GM19351 (cell line): ENCODE measurements around the gene KCTD14.
"Not testable (repeated sequence)": the region's sequence is repeated elsewhere in the genome, so short reads cannot be mapped to it uniquely, and the experiment has no call there.

ENCODE experiments used
- ATAC-seq: cut with Tn5 transposase; IDR thresholded peaks from one replicate; pipeline ENCODE4 v1.9.1; 2021; ENCODE audit warnings: mild to moderate bottlenecking, moderate library complexity; ENCODE audit not compliant: unreplicated experiment

KCTD14 gene

GRCh38 chr11:78022397-78023396, at the start of gene KCTD14:
Gene KCTD14 (minus strand): TSS chr11:78023276. CDS start chr11:78023249, 27 bp downstream.
- no peak for ATAC-seq

GRCh38 chr11:78072455-78072854, 49.4 kb upstream of the KCTD14 start:
- ATAC-seq: no peak

- ATAC-seq: no peak
Observed at GRCh38 chr11:78071717-78072116, 48.6 kb upstream of the KCTD14 start.

- ATAC-seq: no peak
Observed at GRCh38 chr11:78070621-78071020, 47.5 kb upstream of the KCTD14 start.

- ATAC-seq: no peak
Observed at GRCh38 chr11:78069465-78069864, 46.4 kb upstream of the KCTD14 start.

- ATAC-seq: no peak
Observed at GRCh38 chr11:78067704-78068103, 44.6 kb upstream of the KCTD14 start.

- ATAC-seq: no peak
Observed at GRCh38 chr11:78066471-78066870, 43.4 kb upstream of the KCTD14 start.

- ATAC-seq: no peak
Observed at GRCh38 chr11:78065203-78065602, 42.1 kb upstream of the KCTD14 start.

GRCh38 chr11:78063440-78064181, 40.5 kb upstream of the KCTD14 start, which contains the start of gene THRSP:
Gene THRSP (plus strand): TSS chr11:78063861. CDS start chr11:78063882, 21 bp downstream.
- ATAC-seq: no peak

GRCh38 chr11:78062671-78063070, 39.6 kb upstream of the KCTD14 start:
- ATAC-seq: no peak

GRCh38 chr11:78061921-78062311, 38.8 kb upstream of the KCTD14 start:
- no peak for ATAC-seq

- no peak for ATAC-seq
Observed at GRCh38 chr11:78061088-78061920, 38.2 kb upstream of the KCTD14 start.

- no peak for ATAC-seq
Observed at GRCh38 chr11:78060533-78060932, 37.5 kb upstream of the KCTD14 start.

GRCh38 chr11:78059749-78060328, 36.8 kb upstream of the KCTD14 start:
- ATAC-seq: not testable (repeated sequence)

- ATAC-seq: no peak
Observed at GRCh38 chr11:78057462-78058055, 34.5 kb upstream of the KCTD14 start.

- ATAC-seq: no peak
Observed at GRCh38 chr11:78056093-78056492, 33.0 kb upstream of the KCTD14 start.

GRCh38 chr11:78054971-78055370, 31.9 kb upstream of the KCTD14 start:
- ATAC-seq: no peak

GRCh38 chr11:78050964-78051831, 28.1 kb upstream of the KCTD14 start:
- no peak for ATAC-seq

GRCh38 chr11:78049348-78049747, 26.3 kb upstream of the KCTD14 start:
- ATAC-seq: no peak
